Neural progenitor cell (in vitro differentiated cells): Measurements from ENCODE around the gene HAUS8.

Experiments used
- EZH2 ChIP-seq: fragments of 200-600 bp; sonication (generic); IDR thresholded peaks from 2 replicates; pipeline ENCODE4 v1.6.1; 2017; ENCODE audit warnings: antibody characterized with exemption, mild to moderate bottlenecking, moderate library complexity
- EZH2phosphoT487 ChIP-seq: fragments of 200-600 bp; sonication (generic); IDR thresholded peaks from 2 replicates; pipeline ENCODE4 v1.6.1; 2017; ENCODE audit warnings: antibody characterized with exemption
- TF ChIP-seq, protein P1 (sequence below): fragments of 200-600 bp; sonication (generic); IDR thresholded peaks from 2 replicates; pipeline ENCODE4 v1.5.1; 2017; ENCODE audit warnings: antibody characterized with exemption, mild to moderate bottlenecking

DNA sequence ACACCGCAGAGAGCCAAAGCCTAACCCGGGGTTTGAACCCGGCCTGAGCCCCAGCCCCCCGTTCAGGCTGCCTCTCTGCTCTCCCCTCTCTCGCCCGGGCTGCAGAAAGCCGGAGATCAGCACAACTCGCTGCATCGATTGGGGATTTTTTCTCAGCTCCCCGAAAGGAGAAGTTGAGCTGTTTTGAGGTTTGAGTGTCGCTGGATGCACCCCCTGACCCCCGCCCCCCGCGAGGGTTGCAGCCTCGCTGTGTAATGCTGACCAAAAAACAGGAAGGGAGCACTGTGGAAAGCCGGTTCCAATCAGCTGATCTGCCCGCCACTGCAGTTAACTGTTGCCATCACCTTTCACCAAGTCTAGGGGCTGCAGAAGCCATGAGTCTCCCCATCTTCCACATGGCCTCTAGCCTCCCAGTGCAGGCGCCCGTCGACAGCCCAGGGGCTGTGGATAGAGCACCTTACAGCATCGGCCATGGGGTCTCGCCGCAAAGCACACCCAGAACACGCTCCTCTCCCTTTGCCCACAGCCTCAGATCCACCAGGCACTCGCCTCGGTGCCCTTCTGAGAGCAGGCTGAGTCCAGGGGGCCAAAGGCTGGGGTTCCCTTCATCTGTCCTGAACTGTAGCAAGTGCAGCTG, 34.8 kb upstream of the HAUS8 start:
- TF ChIP-seq, protein P1, sequence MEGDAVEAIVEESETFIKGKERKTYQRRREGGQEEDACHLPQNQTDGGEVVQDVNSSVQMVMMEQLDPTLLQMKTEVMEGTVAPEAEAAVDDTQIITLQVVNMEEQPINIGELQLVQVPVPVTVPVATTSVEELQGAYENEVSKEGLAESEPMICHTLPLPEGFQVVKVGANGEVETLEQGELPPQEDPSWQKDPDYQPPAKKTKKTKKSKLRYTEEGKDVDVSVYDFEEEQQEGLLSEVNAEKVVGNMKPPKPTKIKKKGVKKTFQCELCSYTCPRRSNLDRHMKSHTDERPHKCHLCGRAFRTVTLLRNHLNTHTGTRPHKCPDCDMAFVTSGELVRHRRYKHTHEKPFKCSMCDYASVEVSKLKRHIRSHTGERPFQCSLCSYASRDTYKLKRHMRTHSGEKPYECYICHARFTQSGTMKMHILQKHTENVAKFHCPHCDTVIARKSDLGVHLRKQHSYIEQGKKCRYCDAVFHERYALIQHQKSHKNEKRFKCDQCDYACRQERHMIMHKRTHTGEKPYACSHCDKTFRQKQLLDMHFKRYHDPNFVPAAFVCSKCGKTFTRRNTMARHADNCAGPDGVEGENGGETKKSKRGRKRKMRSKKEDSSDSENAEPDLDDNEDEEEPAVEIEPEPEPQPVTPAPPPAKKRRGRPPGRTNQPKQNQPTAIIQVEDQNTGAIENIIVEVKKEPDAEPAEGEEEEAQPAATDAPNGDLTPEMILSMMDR, result no peak
- no peak for TF ChIP-seq EZH2phosphoT487
- TF ChIP-seq EZH2, result no peak
